Progenitor cell of endocrine pancreas (in vitro differentiated cells): ENCODE results near the gene CDYL. TPM values are rescaled to one million over a fixed set of nuclear protein-coding genes. Genes with fewer than 3 reads are reported as not detected.

Experiments used
- DNase-seq: peaks from one replicate; pipeline ENCODE4 v3.0.0; 2021; ENCODE audit warnings: low spot score; ENCODE audit not compliant: unreplicated experiment
- H3K27ac Mint-ChIP-seq: 2 replicates; pipeline ENCODE4 v1.8.0; 2021; ENCODE audit warnings: mild to moderate bottlenecking, moderate library complexity, mixed read lengths
- H3K27me3 Mint-ChIP-seq: 2 replicates; pipeline ENCODE4 v1.8.0; 2021; ENCODE audit warnings: mixed read lengths
- H3K36me3 Mint-ChIP-seq: 2 replicates; pipeline ENCODE4 v1.8.0; 2022; ENCODE audit warnings: mixed read lengths; ENCODE audit not compliant: insufficient read depth
- H3K4me1 Mint-ChIP-seq: 2 replicates; pipeline ENCODE4 v1.8.0; 2021; ENCODE audit warnings: low read depth, mixed read lengths
- H3K4me3 Mint-ChIP-seq: 2 replicates; pipeline ENCODE4 v1.8.0; 2021; ENCODE audit warnings: low read depth, mild to moderate bottlenecking, moderate library complexity, mixed read lengths
- H3K9me3 Mint-ChIP-seq: 2 replicates; pipeline ENCODE4 v1.8.0; 2021; ENCODE audit warnings: low read depth, mixed read lengths
- total RNA-seq: library from RNA; stranded (reverse); gene quantifications from 2 replicates; pipeline ENCODE4 v1.2.1, GENCODE V29; 2021
- TF ChIP-seq, protein P1 (sequence below): fragments of 200-600 bp; sonication (generic); IDR thresholded peaks from one replicate; pipeline ENCODE4 v1.5.0; 2021; ENCODE audit warnings: antibody characterized with exemption, mild to moderate bottlenecking; ENCODE audit not compliant: unreplicated experiment

Gene CDYL
- total RNA-seq, 1 donor from 2014 or later, result 78.3 TPM

GRCh38 chr6:4912559-4912958 lies 136.4 kb downstream of the CDYL start:
- H3K27ac Mint-ChIP-seq, result no peak overlapping the region
- TF ChIP-seq, protein P1, sequence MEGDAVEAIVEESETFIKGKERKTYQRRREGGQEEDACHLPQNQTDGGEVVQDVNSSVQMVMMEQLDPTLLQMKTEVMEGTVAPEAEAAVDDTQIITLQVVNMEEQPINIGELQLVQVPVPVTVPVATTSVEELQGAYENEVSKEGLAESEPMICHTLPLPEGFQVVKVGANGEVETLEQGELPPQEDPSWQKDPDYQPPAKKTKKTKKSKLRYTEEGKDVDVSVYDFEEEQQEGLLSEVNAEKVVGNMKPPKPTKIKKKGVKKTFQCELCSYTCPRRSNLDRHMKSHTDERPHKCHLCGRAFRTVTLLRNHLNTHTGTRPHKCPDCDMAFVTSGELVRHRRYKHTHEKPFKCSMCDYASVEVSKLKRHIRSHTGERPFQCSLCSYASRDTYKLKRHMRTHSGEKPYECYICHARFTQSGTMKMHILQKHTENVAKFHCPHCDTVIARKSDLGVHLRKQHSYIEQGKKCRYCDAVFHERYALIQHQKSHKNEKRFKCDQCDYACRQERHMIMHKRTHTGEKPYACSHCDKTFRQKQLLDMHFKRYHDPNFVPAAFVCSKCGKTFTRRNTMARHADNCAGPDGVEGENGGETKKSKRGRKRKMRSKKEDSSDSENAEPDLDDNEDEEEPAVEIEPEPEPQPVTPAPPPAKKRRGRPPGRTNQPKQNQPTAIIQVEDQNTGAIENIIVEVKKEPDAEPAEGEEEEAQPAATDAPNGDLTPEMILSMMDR, result no peak
- peaks cover 13% of the 10 kb centered on the region for H3K36me3 Mint-ChIP-seq
- H3K4me3 Mint-ChIP-seq, result no peak overlapping the region
- peaks cover 45% of the 10 kb centered on the region for H3K4me1 Mint-ChIP-seq
- H3K9me3 Mint-ChIP-seq, result no peaks in the 10 kb centered on the region
- no peaks in the 10 kb centered on the region for H3K27me3 Mint-ChIP-seq
- no peak for DNase-seq

DNA sequence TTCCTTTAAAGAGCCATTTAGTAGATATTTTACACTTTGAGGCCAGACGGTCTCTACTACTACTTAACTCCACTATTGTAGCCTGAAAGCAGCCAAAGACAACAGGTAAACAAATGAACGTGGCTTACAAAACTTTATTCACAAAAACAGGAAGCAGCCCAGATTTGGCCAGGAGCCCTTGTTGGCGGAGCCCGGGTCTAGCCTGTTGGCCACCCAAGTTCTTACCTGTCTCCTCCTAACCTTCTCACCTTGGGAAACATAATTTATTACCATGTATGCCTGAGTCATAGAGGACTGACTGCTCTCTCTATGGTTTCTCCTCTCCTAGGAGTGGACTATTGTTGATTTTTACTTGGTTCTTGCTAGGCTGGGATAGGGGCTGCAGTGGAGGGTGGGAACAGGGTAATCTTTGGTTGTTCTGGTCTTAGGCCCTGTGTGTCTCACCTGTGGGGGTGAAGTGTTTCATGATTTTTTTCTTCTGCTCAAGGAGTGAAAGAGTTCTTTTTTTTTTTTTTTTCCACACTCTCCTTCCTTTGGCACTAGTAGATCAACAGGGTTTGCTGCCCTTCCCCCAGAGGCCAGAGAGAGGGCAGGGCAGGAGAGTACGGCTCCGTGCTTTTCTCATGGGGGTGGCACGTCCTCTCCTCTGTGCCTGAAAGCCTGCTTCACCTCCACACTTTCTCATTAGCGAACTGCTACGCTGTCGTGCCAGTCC lies 137.7 kb downstream of the CDYL start:
- Mint-ChIP-seq H3K4me1 (peaks cover 37% of the 10 kb centered on the region), H3K36me3 (peaks cover 8% of the 10 kb centered on the region), H3K9me3 (no peaks in the 10 kb centered on the region), H3K4me3 (no peak overlapping the region), H3K27me3 (no peaks in the 10 kb centered on the region), H3K27ac (peak overlapping the region; percentile 87)
- TF ChIP-seq, protein P1, result no peak
- no peak for DNase-seq

DNA sequence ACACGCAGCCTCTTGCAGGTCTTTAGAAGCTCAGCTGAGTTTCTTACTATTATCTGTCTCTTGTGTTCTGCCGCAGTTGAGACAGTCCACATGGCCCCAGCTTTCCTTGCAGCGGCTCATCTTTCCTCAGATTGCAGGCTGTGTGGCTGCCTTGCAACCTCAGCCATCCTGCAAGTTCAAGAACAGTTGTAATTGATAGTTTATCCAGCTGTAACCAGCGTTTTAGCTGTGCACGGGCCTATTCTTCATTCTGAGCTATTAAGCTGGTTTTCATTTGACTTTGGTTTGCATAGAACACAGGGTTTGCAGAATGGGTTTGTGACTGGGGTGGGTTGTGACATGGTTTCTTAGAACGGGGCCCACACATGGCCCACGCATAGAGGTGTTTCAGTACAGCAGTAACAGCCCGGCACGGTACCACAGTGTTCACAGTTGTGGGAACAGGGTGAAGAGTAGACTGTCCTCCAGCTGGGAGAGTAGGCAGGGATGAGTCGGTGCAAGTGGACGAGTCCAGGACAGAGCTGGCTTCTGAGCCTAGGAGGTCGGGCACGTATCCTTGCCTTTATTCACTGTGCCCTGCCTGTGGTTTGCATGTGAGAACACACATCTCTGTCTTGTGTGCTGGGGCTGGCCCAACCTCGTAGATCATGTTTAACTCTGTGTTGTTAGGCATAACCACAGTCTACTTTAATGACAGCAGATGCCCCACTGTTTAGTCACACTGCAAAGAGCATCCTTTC lies 138.4 kb downstream of the CDYL start:
- peaks cover 9% of the 10 kb centered on the region for H3K36me3 Mint-ChIP-seq
- H3K4me3 Mint-ChIP-seq, result no peak overlapping the region
- H3K27ac Mint-ChIP-seq, result peak overlapping the region; percentile 87
- TF ChIP-seq, protein P1, result no peak
- H3K27me3 Mint-ChIP-seq, result no peaks in the 10 kb centered on the region
- H3K4me1 Mint-ChIP-seq, result peaks cover 31% of the 10 kb centered on the region
- no peak for DNase-seq
- H3K9me3 Mint-ChIP-seq, result no peaks in the 10 kb centered on the region

GRCh38 chr6:4916954-4917561 lies 140.9 kb downstream of the CDYL start:
- peaks cover 28% of the 10 kb centered on the region for H3K4me1 Mint-ChIP-seq

GRCh38 chr6:4920914-4921410 lies 144.8 kb downstream of the CDYL start:
- Mint-ChIP-seq H3K4me1 (peaks cover 24% of the 10 kb centered on the region), H3K36me3 (peaks cover 10% of the 10 kb centered on the region)

More at GRCh38 chr6:4916954-4917561, 140.9 kb downstream of the CDYL start:
- Mint-ChIP-seq H3K9me3 (no peaks in the 10 kb centered on the region), H3K36me3 (peaks cover 9% of the 10 kb centered on the region), H3K4me3 (no peak overlapping the region), H3K27ac (peak overlapping the region; percentile 68), H3K27me3 (no peaks in the 10 kb centered on the region)
- no peak for DNase-seq
- TF ChIP-seq, protein P1, result no peak

More at GRCh38 chr6:4920914-4921410, 144.8 kb downstream of the CDYL start:
- DNase-seq, result no peak
- Mint-ChIP-seq H3K27me3 (no peaks in the 10 kb centered on the region), H3K9me3 (peaks cover 3% of the 10 kb centered on the region), H3K4me3 (no peak overlapping the region), H3K27ac (no peak overlapping the region)
- TF ChIP-seq, protein P1, result no peak
